ENCODE data around the gene PLOD2.

- no peak for TF ChIP-seq CTCF (IDR thresholded peaks at IDR 0.05)
- TF ChIP-seq POLR2AphosphoS5 (IDR thresholded peaks at IDR 0.05; ENCODE audit: low read depth, low read length), result no peak
- TF ChIP-seq REST (IDR thresholded peaks at IDR 0.05; ENCODE audit: insufficient read depth in 1 of 2, low read depth in 2 of 2, low read length in 1 of 2), result no peak
- no peak for TF ChIP-seq TCF7L2 (IDR thresholded peaks at IDR 0.05; ENCODE audit: low read depth, low read length)
These were observed 20.2 kb upstream of the PLOD2 start for GRCh38 chr3:146181216-146181615.

All from Panc1 (cell line).